Mesenchymal stem cell (in vitro differentiated cells and primary cell): Measurements from ENCODE around the gene CPSF4.

Source experiments
- DNase-seq: peaks from one replicate; pipeline ENCODE4 v3.0.0-alpha.2; 2013
- H2AFZ ChIP-seq: one replicate; pipeline ENCODE4 v1.6.1; 2013; ENCODE audit warnings: low read depth, mild to moderate bottlenecking, control low read depth, inconsistent platforms, low read length, moderate library complexity
- H2AK5ac ChIP-seq: 2 replicates; pipeline ENCODE4 v1.6.1; 2013; ENCODE audit warnings: low read length, moderate library complexity, mild to moderate bottlenecking, inconsistent platforms; ENCODE audit not compliant: severe bottlenecking
- H2BK120ac ChIP-seq: one replicate; pipeline ENCODE4 v1.6.1; 2013; ENCODE audit warnings: low read depth, mild to moderate bottlenecking, inconsistent platforms, low read length, moderate library complexity
- H2BK12ac ChIP-seq, 2 experiments: one replicate each; pipeline ENCODE4 v1.6.1; 2013; ENCODE audit warnings: inconsistent platforms in 2 of 2, low read length in 2 of 2, mild to moderate bottlenecking in 2 of 2, moderate library complexity in 2 of 2, control low read depth in 1 of 2
- H2BK15ac ChIP-seq: one replicate; pipeline ENCODE4 v1.6.1; 2013; ENCODE audit warnings: mild to moderate bottlenecking, low read depth, inconsistent platforms; ENCODE audit not compliant: poor library complexity, severe bottlenecking
- H2BK5ac ChIP-seq: 2 replicates; pipeline ENCODE4 v1.6.1; 2013; ENCODE audit warnings: low read depth, mild to moderate bottlenecking, low read length, control low read depth, inconsistent platforms; ENCODE audit not compliant: poor library complexity, severe bottlenecking
- H3K14ac ChIP-seq, 2 experiments: one replicate each; pipeline ENCODE4 v1.6.1; 2013; ENCODE audit warnings: inconsistent platforms in 2 of 2, low read length in 2 of 2, control low read depth in 1 of 2, mild to moderate bottlenecking in 1 of 2, moderate library complexity in 1 of 2
- H3K18ac ChIP-seq, 2 experiments: one replicate each; pipeline ENCODE4 v1.6.1; 2013; ENCODE audit warnings: inconsistent platforms in 2 of 2, low read length in 2 of 2, control low read depth in 1 of 2, low read depth in 1 of 2, mild to moderate bottlenecking in 1 of 2
- H3K23ac ChIP-seq, 2 experiments: one replicate each; pipeline ENCODE4 v1.6.1; 2013; ENCODE audit warnings: inconsistent platforms in 2 of 2, low read length in 2 of 2, mild to moderate bottlenecking in 2 of 2, moderate library complexity in 2 of 2, control low read depth in 1 of 2
- H3K27ac ChIP-seq: 2 replicates; pipeline ENCODE4 v1.5.1; 2013; ENCODE audit warnings: mild to moderate bottlenecking, moderate library complexity, low read length, control low read depth, inconsistent platforms; ENCODE audit not compliant: poor library complexity, severe bottlenecking
- H3K27me3 ChIP-seq, 2 experiments: 2 replicates each; pipeline versions ENCODE4 v1.6.1 to v1.7.0; 2013; ENCODE audit warnings: low read length in 2 of 2, mild to moderate bottlenecking in 2 of 2, moderate library complexity in 2 of 2, control low read depth in 1 of 2, inconsistent platforms in 1 of 2; ENCODE audit not compliant: control insufficient read depth in 1 of 2, insufficient read depth in 1 of 2
- H3K36me3 ChIP-seq, 2 experiments: 2 replicates each; pipeline versions ENCODE4 v1.6.1 to v1.7.0; 2013; ENCODE audit warnings: low read length in 2 of 2, control low read depth in 1 of 2, inconsistent platforms in 1 of 2, low read depth in 1 of 2, mild to moderate bottlenecking in 1 of 2; ENCODE audit not compliant: insufficient read depth in 2 of 2, control insufficient read depth in 1 of 2
- H3K4ac ChIP-seq, 2 experiments: one replicate each; pipeline ENCODE4 v1.6.1; 2013; ENCODE audit warnings: inconsistent platforms in 2 of 2, low read length in 2 of 2, mild to moderate bottlenecking in 2 of 2, moderate library complexity in 2 of 2, control low read depth in 1 of 2, low read depth in 1 of 2
- H3K4me1 ChIP-seq: 2 replicates; pipeline ENCODE4 v1.6.1; 2013; ENCODE audit warnings: low read depth, low read length, control low read depth; ENCODE audit not compliant: control insufficient read depth, insufficient read depth
- H3K4me2 ChIP-seq: 2 replicates; pipeline ENCODE4 v1.6.1; 2013; ENCODE audit warnings: low read length, mild to moderate bottlenecking, inconsistent platforms; ENCODE audit not compliant: poor library complexity, severe bottlenecking
- H3K4me3 ChIP-seq, 2 experiments: 2 replicates each; pipeline versions ENCODE4 v1.5.1 to v1.7.0; 2013; ENCODE audit warnings: low read length in 2 of 2, mild to moderate bottlenecking in 2 of 2, control low read depth in 1 of 2, low read depth in 1 of 2; ENCODE audit not compliant: insufficient read depth in 1 of 2
- H3K79me1 ChIP-seq: replicated peaks from 2 replicates; pipeline ENCODE4 v1.6.1; 2013; ENCODE audit warnings: mild to moderate bottlenecking, control low read depth, low read length, inconsistent platforms; ENCODE audit not compliant: poor library complexity, severe bottlenecking
- H3K9ac ChIP-seq: 2 replicates; pipeline ENCODE4 v1.7.0; 2013; ENCODE audit warnings: mild to moderate bottlenecking, low read length, moderate library complexity
- H3K9me3 ChIP-seq: 2 replicates; pipeline ENCODE4 v1.7.0; 2013; ENCODE audit warnings: mild to moderate bottlenecking, low read length; ENCODE audit not compliant: control insufficient read depth
- H4K8ac ChIP-seq: one replicate; pipeline ENCODE4 v1.6.1; 2013; ENCODE audit warnings: inconsistent platforms, mild to moderate bottlenecking, low read length, moderate library complexity
- H4K91ac ChIP-seq: one replicate; pipeline ENCODE4 v1.6.1; 2013; ENCODE audit warnings: mild to moderate bottlenecking, low read length, inconsistent platforms
- WGBS: methylation state at CpG from one replicate; pipeline ENCODE4 v1.1.7; 2013; ENCODE audit warnings: mixed read lengths; 5-methylcytosine and 5-hydroxymethylcytosine counted together

Gene CPSF4

DNA sequence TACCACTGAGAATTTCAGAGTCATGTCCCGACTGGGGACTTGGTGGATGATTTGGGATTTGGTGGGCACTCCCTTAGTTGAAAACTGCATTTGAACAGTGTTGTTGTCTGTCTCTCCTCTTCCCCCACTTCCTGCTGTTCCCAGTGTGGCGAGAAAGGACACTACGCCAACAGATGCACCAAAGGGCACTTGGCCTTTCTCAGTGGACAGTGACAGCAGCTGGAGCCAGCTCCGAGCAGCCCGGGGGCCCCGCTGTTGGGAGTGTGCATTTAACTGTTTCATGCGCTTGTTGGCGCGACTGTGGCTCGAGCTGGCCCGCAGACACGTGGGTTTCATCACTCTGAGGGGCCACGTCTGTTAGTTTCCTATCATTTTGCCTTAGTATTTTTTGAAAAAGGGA, 17.5 kb downstream of the CPSF4 start:
- Histone ChIP-seq H4K8ac (no peak overlapping the region), H3K4me3 (no peak overlapping the region), H3K14ac (no peak overlapping the region), H3K18ac (no peak overlapping the region), H2BK5ac (no peak overlapping the region), H3K4ac (peak overlapping the region in 1 of 2 experiments; percentile 9), H3K27ac (no peak overlapping the region), H3K4me2 (no peak overlapping the region), H3K4me1 (peaks cover 5% of the 10 kb centered on the region), H2BK12ac (no peak overlapping the region), H3K9ac (no peak overlapping the region), H3K79me1 (peaks cover 39% of the 10 kb centered on the region), H2BK15ac (no peak overlapping the region), H3K36me3 (peaks cover 83 to 93% of the 10 kb centered on the region in 2 experiments), H3K9me3 (no peaks in the 10 kb centered on the region), H4K91ac (no peak overlapping the region), H3K27me3 (no peaks in the 10 kb centered on the region), H2BK120ac (no peak overlapping the region), H2AFZ (no peak overlapping the region), H2AK5ac (no peak overlapping the region), H3K23ac (no peak overlapping the region)
- no peak for DNase-seq
- 91% methylated on average over 13 of the region's 13 CpGs for WGBS

- H3K18ac ChIP-seq = no peak overlapping the region
- H3K23ac ChIP-seq = no peak overlapping the region
- no peak overlapping the region for H2BK120ac ChIP-seq
- H4K91ac ChIP-seq = no peak overlapping the region
- H4K8ac ChIP-seq = no peak overlapping the region
- no peak overlapping the region for H2BK5ac ChIP-seq
- H3K14ac ChIP-seq = no peak overlapping the region
- H3K79me1 ChIP-seq = peaks cover 33% of the 10 kb centered on the region
- H3K9me3 ChIP-seq = no peaks in the 10 kb centered on the region
- H3K4me1 ChIP-seq = peaks cover 5% of the 10 kb centered on the region
- WGBS = 93% methylated on average over 6 of the region's 6 CpGs
- H3K27me3 ChIP-seq = no peaks in the 10 kb centered on the region
- H3K27ac ChIP-seq = no peak overlapping the region
- no peak overlapping the region for H3K4me2 ChIP-seq
- no peak overlapping the region for H3K4ac ChIP-seq
- H2BK15ac ChIP-seq = no peak overlapping the region
- H3K4me3 ChIP-seq = no peak overlapping the region
- H2AFZ ChIP-seq = no peak overlapping the region
- no peak overlapping the region for H2AK5ac ChIP-seq
- peaks cover 79 to 85% of the 10 kb centered on the region in 2 experiments for H3K36me3 ChIP-seq
- H3K9ac ChIP-seq = no peak overlapping the region
- no peak overlapping the region for H2BK12ac ChIP-seq
- no peak for DNase-seq
Measured at GRCh38 chr7:99457050-99457649, 18.4 kb downstream of the CPSF4 start.

DNA sequence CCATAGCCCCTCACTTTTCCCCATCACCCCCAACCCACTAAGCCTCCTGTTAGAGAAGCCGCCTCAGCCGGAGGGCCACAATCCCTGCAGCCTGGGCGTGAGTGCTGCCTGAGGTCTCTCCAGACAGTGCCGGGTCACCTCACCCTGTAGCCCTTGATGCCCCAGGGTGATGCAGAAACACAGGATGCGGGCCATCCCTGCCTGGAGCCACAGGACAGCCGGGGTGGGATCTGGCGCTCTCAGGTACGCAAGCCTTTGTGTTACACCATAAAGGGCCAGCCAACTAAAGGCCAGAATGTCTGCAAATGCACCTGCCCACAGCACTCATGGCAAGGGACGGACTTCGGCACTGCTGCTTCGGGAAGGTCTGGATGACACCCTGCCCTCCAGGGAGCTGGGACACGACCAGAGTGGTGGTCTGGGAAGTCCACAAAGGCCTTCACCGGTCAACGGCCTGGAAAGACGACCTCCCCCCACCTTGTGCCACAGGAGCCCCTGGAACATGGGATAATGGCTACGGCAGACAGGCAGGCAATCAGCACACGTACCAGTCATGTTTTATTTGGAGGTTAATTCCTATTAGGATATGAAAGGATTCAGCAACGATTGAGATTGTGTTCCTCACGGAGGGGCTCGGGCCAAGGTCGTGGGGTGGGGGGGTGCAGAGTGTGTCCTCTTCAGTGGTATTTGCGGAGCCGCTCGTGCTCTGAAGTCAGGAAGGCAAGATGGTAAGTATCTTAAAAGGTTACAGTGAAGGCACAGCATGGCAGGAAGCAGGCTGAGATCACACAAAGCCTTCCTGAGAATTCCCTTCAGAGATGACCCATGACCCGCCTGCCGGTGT, 19.1 kb downstream of the CPSF4 start:
- Histone ChIP-seq H2BK12ac (no peak overlapping the region), H2BK120ac (no peak overlapping the region), H3K27me3 (no peaks in the 10 kb centered on the region), H3K36me3 (peaks cover 71 to 82% of the 10 kb centered on the region in 2 experiments), H2AFZ (no peak overlapping the region), H3K4ac (no peak overlapping the region), H2BK15ac (no peak overlapping the region), H3K18ac (no peak overlapping the region), H3K14ac (no peak overlapping the region), H3K9me3 (no peaks in the 10 kb centered on the region), H2AK5ac (no peak overlapping the region), H3K4me2 (no peak overlapping the region), H3K4me3 (no peak overlapping the region), H3K4me1 (peaks cover 3% of the 10 kb centered on the region), H4K91ac (no peak overlapping the region), H3K27ac (no peak overlapping the region), H4K8ac (no peak overlapping the region), H3K9ac (no peak overlapping the region), H2BK5ac (no peak overlapping the region), H3K23ac (no peak overlapping the region), H3K79me1 (peaks cover 26% of the 10 kb centered on the region)
- DNase-seq = no peak
- 92% methylated on average over 26 of the region's 26 CpGs for WGBS

DNA sequence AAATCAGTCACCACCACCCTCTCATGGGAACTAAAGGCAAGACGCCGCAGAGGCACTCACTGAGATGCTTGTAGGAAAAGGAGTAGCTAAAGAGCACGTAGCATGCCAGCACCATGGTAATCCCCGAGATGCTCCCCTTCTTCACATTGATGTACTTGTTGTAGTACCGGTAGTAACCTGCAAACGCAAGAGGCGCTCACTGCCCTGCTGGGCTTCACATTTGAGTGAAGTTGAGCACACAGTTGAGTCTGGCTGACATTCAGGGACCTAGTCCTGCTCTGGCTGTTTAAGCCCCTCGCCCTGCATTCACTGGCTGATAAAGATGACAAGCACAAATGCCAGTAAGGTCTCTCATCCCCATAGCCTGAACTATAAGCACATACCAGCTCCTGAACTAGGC, 20.3 kb downstream of the CPSF4 start:
- Histone ChIP-seq H3K4me2 (no peak overlapping the region), H4K91ac (no peak overlapping the region), H3K18ac (no peak overlapping the region), H2AK5ac (no peak overlapping the region), H3K36me3 (peaks cover 65 to 78% of the 10 kb centered on the region in 2 experiments), H3K9ac (no peak overlapping the region), H3K4me3 (no peak overlapping the region), H4K8ac (no peak overlapping the region), H3K27ac (no peak overlapping the region), H3K14ac (no peak overlapping the region), H2BK5ac (no peak overlapping the region), H3K79me1 (peaks cover 17% of the 10 kb centered on the region), H2BK120ac (no peak overlapping the region), H2BK12ac (no peak overlapping the region), H3K4me1 (peaks cover 5% of the 10 kb centered on the region), H3K27me3 (no peaks in the 10 kb centered on the region), H3K9me3 (no peaks in the 10 kb centered on the region), H3K23ac (no peak overlapping the region), H2BK15ac (no peak overlapping the region), H2AFZ (no peak overlapping the region), H3K4ac (no peak overlapping the region)
- WGBS = 96% methylated on average over 8 of the region's 8 CpGs
- DNase-seq = peak; percentile 31
